H9 (cell line): ENCODE measurements around the gene GATA2. TPM values are rescaled to one million over a fixed set of nuclear protein-coding genes. Genes with fewer than 3 reads are reported as not detected.

Experiments used
- DNase-seq: peaks from one replicate; pipeline ENCODE4 v3.0.0-alpha.2; 2017
- H2AFZ ChIP-seq: one replicate; pipeline ENCODE4 v1.6.1; 2013; ENCODE audit warnings: mild to moderate bottlenecking, low read length, control low read depth, moderate library complexity
- H2AK5ac ChIP-seq: 2 replicates; pipeline ENCODE4 v1.6.1; 2013; ENCODE audit warnings: low read length, control low read depth, mixed read lengths; ENCODE audit not compliant: insufficient read length
- H2BK120ac ChIP-seq: one replicate; pipeline ENCODE4 v1.6.1; 2013; ENCODE audit warnings: low read depth, mild to moderate bottlenecking, low read length, control low read depth, inconsistent platforms; ENCODE audit not compliant: poor library complexity, severe bottlenecking
- H2BK12ac ChIP-seq: 2 replicates; pipeline ENCODE4 v1.6.1; 2013; ENCODE audit warnings: low read length, control low read depth, mixed read lengths, low read depth; ENCODE audit not compliant: insufficient read length
- H2BK15ac ChIP-seq: 2 replicates; pipeline ENCODE4 v1.6.1; 2013; ENCODE audit warnings: low read depth, low read length, control low read depth
- H2BK20ac ChIP-seq: one replicate; pipeline ENCODE4 v1.6.1; 2013; ENCODE audit warnings: low read depth, mild to moderate bottlenecking, low read length, control low read depth, inconsistent platforms; ENCODE audit not compliant: poor library complexity, severe bottlenecking
- H2BK5ac ChIP-seq: 2 replicates; pipeline ENCODE4 v1.6.1; 2013; ENCODE audit warnings: low read length, control low read depth, mixed read lengths; ENCODE audit not compliant: insufficient read length
- H3K14ac ChIP-seq: 2 replicates; pipeline ENCODE4 v1.6.1; 2013; ENCODE audit warnings: low read length, control low read depth; ENCODE audit not compliant: insufficient read depth
- H3K18ac ChIP-seq: 2 replicates; pipeline ENCODE4 v1.6.1; 2013; ENCODE audit warnings: low read depth, mild to moderate bottlenecking, mixed read lengths, low read length, control low read depth; ENCODE audit not compliant: insufficient read length
- H3K23ac ChIP-seq: 2 replicates; pipeline ENCODE4 v1.6.1; 2013; ENCODE audit warnings: low read length, control low read depth, mixed read lengths, low read depth; ENCODE audit not compliant: insufficient read length
- H3K23me2 ChIP-seq: 2 replicates; pipeline ENCODE4 v1.6.1; 2013; ENCODE audit warnings: low read depth, mild to moderate bottlenecking, mixed read lengths, low read length, control low read depth; ENCODE audit not compliant: insufficient read length, poor library complexity, severe bottlenecking
- H3K27ac ChIP-seq: 2 replicates; pipeline ENCODE4 v1.5.1; 2013; ENCODE audit warnings: low read length, control low read depth, mixed read lengths, low read depth; ENCODE audit not compliant: insufficient read length
- H3K27me3 ChIP-seq: 2 replicates; pipeline ENCODE4 v1.6.1; 2013; ENCODE audit warnings: low read length, control low read depth, inconsistent platforms; ENCODE audit not compliant: insufficient read depth
- H3K4ac ChIP-seq: 2 replicates; pipeline ENCODE4 v1.6.1; 2013; ENCODE audit warnings: low read depth, mild to moderate bottlenecking, control low read depth, inconsistent platforms, low read length, moderate library complexity
- H3K4me1 ChIP-seq: 2 replicates; pipeline ENCODE4 v1.6.1; 2013; ENCODE audit warnings: low read length, control low read depth, inconsistent platforms; ENCODE audit not compliant: insufficient read depth
- H3K4me2 ChIP-seq: 2 replicates; pipeline ENCODE4 v1.6.1; 2013; ENCODE audit warnings: low read length, control low read depth, mixed read lengths; ENCODE audit not compliant: insufficient read length, insufficient read depth
- H3K56ac ChIP-seq: 2 replicates; pipeline ENCODE4 v1.6.1; 2013; ENCODE audit warnings: low read depth, mild to moderate bottlenecking, mixed read lengths, low read length, control low read depth; ENCODE audit not compliant: insufficient read length
- H3K79me1 ChIP-seq: 2 replicates; pipeline ENCODE4 v1.6.1; 2013; ENCODE audit warnings: low read depth, mild to moderate bottlenecking, moderate library complexity, low read length, control low read depth, inconsistent platforms; ENCODE audit not compliant: insufficient read depth, poor library complexity, severe bottlenecking
- H3K79me2 ChIP-seq: 2 replicates; pipeline ENCODE4 v1.6.1; 2013; ENCODE audit warnings: low read length, control low read depth, inconsistent platforms; ENCODE audit not compliant: insufficient read depth
- H3K9ac ChIP-seq: 2 replicates; pipeline ENCODE4 v1.6.1; 2013; ENCODE audit warnings: low read length, control low read depth, mixed read lengths; ENCODE audit not compliant: insufficient read length; ENCODE audit errors: extremely low read depth
- H3K9me3 ChIP-seq: one replicate; pipeline ENCODE4 v1.6.1; 2013; ENCODE audit warnings: low read depth, low read length, inconsistent platforms; ENCODE audit not compliant: control insufficient read depth
- H3T11ph ChIP-seq: one replicate; pipeline ENCODE4 v1.6.1; 2013; ENCODE audit warnings: mild to moderate bottlenecking, low read length, control low read depth, inconsistent platforms
- H4K20me1 ChIP-seq: one replicate; pipeline ENCODE4 v1.6.1; 2013; ENCODE audit not compliant: control insufficient read depth, insufficient read length, insufficient read depth
- H4K5ac ChIP-seq: 2 replicates; pipeline ENCODE4 v1.6.1; 2013; ENCODE audit warnings: low read depth, mild to moderate bottlenecking, mixed read lengths, low read length, control low read depth; ENCODE audit not compliant: insufficient read length
- H4K8ac ChIP-seq: replicated peaks from 2 replicates; pipeline ENCODE4 v1.6.1; 2013; ENCODE audit warnings: low read length, control low read depth, mixed read lengths, low read depth; ENCODE audit not compliant: insufficient read length
- H4K91ac ChIP-seq: 2 replicates; pipeline ENCODE4 v1.6.1; 2013; ENCODE audit warnings: low read depth, mild to moderate bottlenecking, moderate library complexity, mixed read lengths, low read length, control low read depth; ENCODE audit not compliant: insufficient read length
- H3K27ac Mint-ChIP-seq, 3 experiments: 2 replicates in 2 of 3; 3 replicates in 1 of 3; pipeline ENCODE4 v1.8.0; 2020 to 2021; ENCODE audit warnings: mixed read lengths in 3 of 3, mild to moderate bottlenecking in 1 of 3, moderate library complexity in 1 of 3
- H3K27me3 Mint-ChIP-seq: 2 replicates; pipeline ENCODE4 v1.8.0; 2021; ENCODE audit warnings: low read depth, mild to moderate bottlenecking, moderate library complexity, mixed read lengths
- H3K36me3 Mint-ChIP-seq, 3 experiments: 2 replicates in 2 of 3; 3 replicates in 1 of 3; pipeline ENCODE4 v1.8.0; 2020 to 2021; ENCODE audit warnings: low read depth in 3 of 3, mixed read lengths in 3 of 3; ENCODE audit not compliant: insufficient read depth in 1 of 3
- H3K4me1 Mint-ChIP-seq, 2 experiments: 2 replicates each; pipeline ENCODE4 v1.8.0; 2020; ENCODE audit warnings: mixed read lengths in 2 of 2
- H3K4me3 Mint-ChIP-seq, 2 experiments: 2 replicates in 1 of 2; 3 replicates in 1 of 2; pipeline ENCODE4 v1.8.0; 2020 to 2021; ENCODE audit warnings: mild to moderate bottlenecking in 2 of 2, mixed read lengths in 2 of 2, moderate library complexity in 1 of 2
- H3K9me3 Mint-ChIP-seq, 2 experiments: 2 replicates in 1 of 2; 3 replicates in 1 of 2; pipeline ENCODE4 v1.8.0; 2020; ENCODE audit warnings: mild to moderate bottlenecking in 2 of 2, mixed read lengths in 2 of 2, moderate library complexity in 1 of 2
- CTCF ChIP-seq: fragments of 200-600 bp; sonication (generic); conservative IDR thresholded peaks from 3 replicates; pipeline ENCODE4 v1.8.0; 2021; ENCODE audit warnings: antibody characterized with exemption, mild to moderate bottlenecking
- WGBS: extraction: QIAGEN DNeasy Blood & Tissue Kit; methylation state at CpG from one replicate; pipeline ENCODE4 v1.1.7; 2013; ENCODE audit warnings: missing lambda C conversion rate, low lambda C conversion rate, mixed read lengths; ENCODE audit not compliant: insufficient read length; ENCODE audit errors: extremely low coverage; 5-methylcytosine and 5-hydroxymethylcytosine counted together
- total RNA-seq: library from RNA; stranded (reverse); gene quantifications from 2 replicates; pipeline ENCODE4 v1.2.1, GENCODE V29; 2021

GATA2 gene
- total RNA-seq, 1 experiment from 2014 or later: 1.9 TPM

GRCh38 chr3:128508852-128509251, 15.9 kb upstream of the GATA2 start:
- Mint-ChIP-seq H3K9me3 (peaks cover 1 to 2% of the 10 kb centered on the region in 2 experiments; a peak in 2 of 5 replicates), H3K4me1 (no peaks in the 10 kb centered on the region), H3K4me3 (no peak overlapping the region), H3K27me3 (peaks cover 21% of the 10 kb centered on the region), H3K36me3 (no peaks in the 10 kb centered on the region), H3K27ac (no peak overlapping the region)
- Histone ChIP-seq H3K4ac (no peak overlapping the region), H4K20me1 (no peaks in the 10 kb centered on the region), H4K91ac (no peak overlapping the region), H2AK5ac (no peak overlapping the region), H3K23me2 (no peaks in the 10 kb centered on the region), H3K18ac (no peak overlapping the region), H3K27ac (no peak overlapping the region), H4K5ac (no peak overlapping the region), H3K56ac (no peak overlapping the region), H3K23ac (no peak overlapping the region), H2BK20ac (no peak overlapping the region), H3K4me1 (no peaks in the 10 kb centered on the region), H3K27me3 (no peaks in the 10 kb centered on the region; the same call in 1 of the 2 replicates), H3K9me3 (no peaks in the 10 kb centered on the region), H4K8ac (no peak overlapping the region), H3K79me1 (no peaks in the 10 kb centered on the region), H2BK12ac (no peak overlapping the region), H3T11ph (no peak overlapping the region), H2BK120ac (no peak overlapping the region), H3K79me2 (no peaks in the 10 kb centered on the region), H3K14ac (no peak overlapping the region), H2BK15ac (no peak overlapping the region), H3K4me2 (no peak overlapping the region), H2AFZ (no peak overlapping the region), H3K9ac (no peak overlapping the region), H2BK5ac (no peak overlapping the region)
- WGBS: no CpG with 5 or more reads among the region's 5 CpGs
- DNase-seq: peak; percentile 22
- TF ChIP-seq CTCF: no peak
